Fibroblast of lung (primary cell): ENCODE measurements around the gene PRR16. TPM values are rescaled to one million over a fixed set of nuclear protein-coding genes. Genes with fewer than 3 reads are reported as not detected.
A peak's percentile ranks its signal among the peaks of the same experiment; 100 is the strongest.

Source experiments
- DNase-seq, 2 donors: peaks; one replicate each; pipeline versions ENCODE4 v3.0.0 to v3.0.0-alpha.2; 2010; ENCODE audit warnings: low read depth in 2 of 2
- H2AFZ ChIP-seq: 2 replicates; pipeline ENCODE4 v1.5.1; 2012; ENCODE audit warnings: low read length, control low read depth, inconsistent platforms
- H3K27ac ChIP-seq: 2 replicates; pipeline ENCODE4 v1.5.1; 2011; ENCODE audit warnings: low read length, control low read depth; ENCODE audit not compliant: insufficient read depth
- H3K27me3 ChIP-seq: 2 replicates; pipeline ENCODE4 v1.5.1; 2011; ENCODE audit warnings: mild to moderate bottlenecking, low read length; ENCODE audit not compliant: control insufficient read depth, insufficient read depth
- H3K36me3 ChIP-seq: 2 replicates; pipeline ENCODE4 v1.5.1; 2011; ENCODE audit warnings: low read length; ENCODE audit not compliant: control insufficient read depth, insufficient read depth
- H3K4me1 ChIP-seq: 2 replicates; pipeline ENCODE4 v1.5.1; 2011; ENCODE audit warnings: low read length; ENCODE audit not compliant: control insufficient read depth, insufficient read depth; ENCODE audit errors: extremely low read depth
- H3K4me2 ChIP-seq: 2 replicates; pipeline ENCODE4 v1.5.1; 2011; ENCODE audit warnings: low read length, control low read depth; ENCODE audit not compliant: insufficient read depth; ENCODE audit errors: extremely low read depth
- H3K4me3 ChIP-seq, 4 experiments: fragments of 200-600 bp in 1 of 4; sonication (generic) in 1 of 4; replicated peaks in 1 of 4; 2 replicates each; pipeline ENCODE4 v1.5.1; 2011 to 2016; ENCODE audit warnings: low read length in 4 of 4, low read depth in 3 of 4, mild to moderate bottlenecking in 3 of 4, control low read depth in 2 of 4, inconsistent platforms in 1 of 4, mixed read lengths in 1 of 4; ENCODE audit not compliant: insufficient read depth in 1 of 4; ENCODE audit errors: control extremely low read depth in 1 of 4
- H3K79me2 ChIP-seq: 2 replicates; pipeline ENCODE4 v1.5.1; 2012; ENCODE audit warnings: mild to moderate bottlenecking, low read length, inconsistent platforms; ENCODE audit not compliant: control insufficient read depth, insufficient read depth
- H3K9ac ChIP-seq: 2 replicates; pipeline ENCODE4 v1.5.1; 2011; ENCODE audit warnings: mild to moderate bottlenecking, low read length, control low read depth; ENCODE audit not compliant: insufficient read depth
- H3K9me3 ChIP-seq: 2 replicates; pipeline ENCODE4 v1.5.1; 2012; ENCODE audit warnings: low read depth, low read length; ENCODE audit not compliant: control insufficient read depth, insufficient read depth
- H4K20me1 ChIP-seq: 2 replicates; pipeline ENCODE4 v1.5.1; 2011; ENCODE audit warnings: low read length; ENCODE audit not compliant: control insufficient read depth, insufficient read depth; ENCODE audit errors: extremely low read depth
- CTCF ChIP-seq, 2 donors: IDR thresholded peaks in 1 of 2; conservative IDR thresholded peaks in 1 of 2; 1 replicate in 1 of 2; 2 replicates in 1 of 2; pipeline ENCODE4 v1.5.1; 2011 to 2012; ENCODE audit warnings: low read length in 2 of 2, control low read depth in 1 of 2, inconsistent platforms in 1 of 2, low read depth in 1 of 2, mild to moderate bottlenecking in 1 of 2
- EZH2 ChIP-seq: IDR thresholded peaks from 2 replicates; pipeline ENCODE4 v1.5.1; 2012; ENCODE audit warnings: low read length, control low read depth, mild to moderate bottlenecking; ENCODE audit errors: missing control alignments
- polyA plus RNA-seq, 2 donors: library from polyadenylated mRNA; depleted of rRNA in 1 of 2; stranded (reverse) in 1 of 2; unstranded in 1 of 2; fragments of >200 nt; gene quantifications; 2 replicates each; pipeline ENCODE4 v1.2.1, GENCODE V29; 2011 to 2012; ENCODE audit warnings: missing spikeins in 1 of 2
- total RNA-seq: library from RNA; depleted of rRNA; stranded (reverse); fragments of >200 nt; gene quantifications from 2 replicates; pipeline ENCODE4 v1.2.1, GENCODE V29; 2014

The PRR16 gene
- total and polyA plus RNA-seq, 2 donors (not counting 1 experiment from before 2014, with no cell fraction given): 7.3 to 44.6 TPM

- no peak overlapping the region for H3K4me3 ChIP-seq
- no peak overlapping the region for H3K27ac ChIP-seq
- H3K27me3 ChIP-seq: no peaks in the 10 kb centered on the region
- H2AFZ ChIP-seq: no peak overlapping the region
- H4K20me1 ChIP-seq: no peaks in the 10 kb centered on the region
- TF ChIP-seq CTCF (conservative IDR thresholded peaks at IDR 0.05 in 1 of 2, IDR thresholded peaks at IDR 0.05 in 1 of 2; ENCODE audit: low read depth in 1 of 2, low read length in 2 of 2): no peak
- no peak for TF ChIP-seq EZH2
- H3K36me3 ChIP-seq: no peaks in the 10 kb centered on the region
- H3K79me2 ChIP-seq: peaks cover 3% of the 10 kb centered on the region
- H3K9me3 ChIP-seq: no peaks in the 10 kb centered on the region
- H3K9ac ChIP-seq: no peak overlapping the region
- DNase-seq: no peak
- peaks cover 5% of the 10 kb centered on the region for H3K4me1 ChIP-seq
- no peak overlapping the region for H3K4me2 ChIP-seq
Measured at GRCh38 chr5:120567066-120567465, 103.0 kb downstream of the PRR16 start.

- Histone ChIP-seq H3K27ac (peak overlapping the region; percentile 13), H3K4me2 (no peak overlapping the region), H3K36me3 (no peaks in the 10 kb centered on the region), H3K4me3 (no peak overlapping the region), H3K79me2 (peaks cover 3% of the 10 kb centered on the region), H3K9ac (no peak overlapping the region), H4K20me1 (no peaks in the 10 kb centered on the region), H3K9me3 (no peaks in the 10 kb centered on the region), H3K4me1 (peaks cover 5% of the 10 kb centered on the region), H2AFZ (no peak overlapping the region), H3K27me3 (no peaks in the 10 kb centered on the region)
- DNase-seq: no peak
- no peak for TF ChIP-seq EZH2
- no peak for TF ChIP-seq CTCF (conservative IDR thresholded peaks at IDR 0.05 in 1 of 2, IDR thresholded peaks at IDR 0.05 in 1 of 2; ENCODE audit: low read depth in 1 of 2, low read length in 2 of 2)
Measured at GRCh38 chr5:120567921-120568320, 103.8 kb downstream of the PRR16 start.

- H3K36me3 ChIP-seq: no peaks in the 10 kb centered on the region
- peak in 1 of 2 donors; percentile 24 for DNase-seq
- H3K4me3 ChIP-seq: no peak overlapping the region
- TF ChIP-seq CTCF (conservative IDR thresholded peaks at IDR 0.05 in 1 of 2, IDR thresholded peaks at IDR 0.05 in 1 of 2; ENCODE audit: low read depth in 1 of 2, low read length in 2 of 2) (no peak), EZH2 (no peak)
- no peak overlapping the region for H2AFZ ChIP-seq
- H3K79me2 ChIP-seq: peaks cover 3% of the 10 kb centered on the region
- H4K20me1 ChIP-seq: no peaks in the 10 kb centered on the region
- no peaks in the 10 kb centered on the region for H3K27me3 ChIP-seq
- H3K4me1 ChIP-seq: peaks cover 5% of the 10 kb centered on the region
- no peak overlapping the region for H3K9ac ChIP-seq
- H3K4me2 ChIP-seq: no peak overlapping the region
- H3K9me3 ChIP-seq: no peaks in the 10 kb centered on the region
- no peak overlapping the region for H3K27ac ChIP-seq
Measured at GRCh38 chr5:120568711-120569110, 104.6 kb downstream of the PRR16 start.
